ENCODE data around the gene DIP2B.

Gene DIP2B

GRCh38 chr12:50569876-50570275 lies 65.1 kb downstream of the DIP2B start:
- H3K36me3 ChIP-seq (ENCODE audit: control insufficient read depth in 4 of 4, insufficient read depth in 4 of 4, low read length in 3 of 4) = no peaks in the 10 kb centered on the region
- peaks cover 0 to 2% (median 0%) of the 10 kb centered on the region in 5 experiments for H3K9me3 ChIP-seq (ENCODE audit: control extremely low read depth in 1 of 5, control insufficient read depth in 4 of 5, insufficient read depth in 2 of 5, low read depth in 1 of 5, low read length in 4 of 5)
- no peak overlapping the region for H3K27ac ChIP-seq (ENCODE audit: insufficient read depth in 1 of 2, low read depth in 1 of 2, low read length in 2 of 2, poor library complexity in 1 of 2, severe bottlenecking in 2 of 2)
- H3K27me3 ChIP-seq (replicated peaks in 2 of 5; ENCODE audit: control insufficient read depth in 4 of 5, insufficient read depth in 5 of 5, low read length in 4 of 5) = no peaks in the 10 kb centered on the region
- H3K4me3 ChIP-seq (ENCODE audit: control insufficient read depth in 1 of 7, extremely low read depth in 1 of 7, insufficient read depth in 4 of 7, low read depth in 2 of 7, low read length in 6 of 7) = no peak overlapping the region
- WGBS (ENCODE audit: insufficient coverage) = no CpG with 5 or more reads among the region's 3 CpGs
- H3K4me1 ChIP-seq (ENCODE audit: control extremely low read depth in 1 of 4, control insufficient read depth in 4 of 4, insufficient read depth in 4 of 4, low read length in 3 of 4) = peaks cover 4 to 51% (median 23%) of the 10 kb centered on the region in 4 experiments
- ChIA-PET POLR2A (no interaction called here), CTCF (no interaction called here)
- no peak for DNase-seq

GRCh38 chr12:50571786-50572185 lies 67.0 kb downstream of the DIP2B start:
- ChIA-PET CTCF (interaction anchor here (0.8 to 1.4 kb wide), 4 partner anchors 11 to 40 kb away, joined by 3 read pairs; no protein-coding TSS in a partner anchor), POLR2A (no interaction called here)
- DNase-seq = no peak
- Histone ChIP-seq H3K4me1 (ENCODE audit: control extremely low read depth in 1 of 4, control insufficient read depth in 4 of 4, insufficient read depth in 4 of 4, low read length in 3 of 4) (peaks cover 4 to 42% (median 18%) of the 10 kb centered on the region in 4 experiments), H3K4me3 (ENCODE audit: control insufficient read depth in 1 of 7, extremely low read depth in 1 of 7, insufficient read depth in 4 of 7, low read depth in 2 of 7, low read length in 6 of 7) (no peak overlapping the region), H3K27me3 (replicated peaks in 2 of 5; ENCODE audit: control insufficient read depth in 4 of 5, insufficient read depth in 5 of 5, low read length in 4 of 5) (no peaks in the 10 kb centered on the region), H3K36me3 (ENCODE audit: control insufficient read depth in 4 of 4, insufficient read depth in 4 of 4, low read length in 3 of 4) (no peaks in the 10 kb centered on the region), H3K9me3 (ENCODE audit: control extremely low read depth in 1 of 5, control insufficient read depth in 4 of 5, insufficient read depth in 2 of 5, low read depth in 1 of 5, low read length in 4 of 5) (peaks cover 0 to 2% (median 0%) of the 10 kb centered on the region in 5 experiments), H3K27ac (ENCODE audit: insufficient read depth in 1 of 2, low read depth in 1 of 2, low read length in 2 of 2, poor library complexity in 1 of 2, severe bottlenecking in 2 of 2) (peak overlapping the region in 1 of 2 experiments; percentile 4)
- 84% methylated on average over 5 of the region's 7 CpGs for WGBS (ENCODE audit: insufficient coverage)

- Histone ChIP-seq H3K9me3 (ENCODE audit: control extremely low read depth in 1 of 5, control insufficient read depth in 4 of 5, insufficient read depth in 2 of 5, low read depth in 1 of 5, low read length in 4 of 5) (peaks cover 0 to 2% (median 0%) of the 10 kb centered on the region in 5 experiments), H3K36me3 (ENCODE audit: control insufficient read depth in 4 of 4, insufficient read depth in 4 of 4, low read length in 3 of 4) (no peaks in the 10 kb centered on the region), H3K4me3 (ENCODE audit: control insufficient read depth in 1 of 7, extremely low read depth in 1 of 7, insufficient read depth in 4 of 7, low read depth in 2 of 7, low read length in 6 of 7) (no peak overlapping the region), H3K27ac (ENCODE audit: insufficient read depth in 1 of 2, low read depth in 1 of 2, low read length in 2 of 2, poor library complexity in 1 of 2, severe bottlenecking in 2 of 2) (peak overlapping the region in 1 of 2 experiments; percentile 4), H3K27me3 (replicated peaks in 2 of 5; ENCODE audit: control insufficient read depth in 4 of 5, insufficient read depth in 5 of 5, low read length in 4 of 5) (no peaks in the 10 kb centered on the region), H3K4me1 (ENCODE audit: control extremely low read depth in 1 of 4, control insufficient read depth in 4 of 4, insufficient read depth in 4 of 4, low read length in 3 of 4) (peaks cover 4 to 42% (median 18%) of the 10 kb centered on the region in 4 experiments)
- POLR2A ChIA-PET = no interaction called here
- DNase-seq = peak; percentile 15 to 54 (median 52)
- 83% methylated on average over 1 of the region's 1 CpG for WGBS (ENCODE audit: insufficient coverage)
- CTCF ChIA-PET = interaction anchor here (0.8 to 2.3 kb wide), 6 partner anchors 12 to 40 kb away, joined by 3 to 10 read pairs (median 3); no protein-coding TSS in a partner anchor
These were observed 67.5 kb downstream of the DIP2B start for GRCh38 chr12:50572287-50572686.

GRCh38 chr12:50572760-50573159 lies 68.0 kb downstream of the DIP2B start:
- WGBS (ENCODE audit: insufficient coverage) = 92% methylated on average over 2 of the region's 3 CpGs
- CTCF ChIA-PET = interaction anchor here (1.1 to 2.3 kb wide), 3 partner anchors 12 to 21 kb away, joined by 3 to 10 read pairs (median 3); no protein-coding TSS in a partner anchor
- peak overlapping the region in 1 of 2 experiments; percentile 4 for H3K27ac ChIP-seq (ENCODE audit: insufficient read depth in 1 of 2, low read depth in 1 of 2, low read length in 2 of 2, poor library complexity in 1 of 2, severe bottlenecking in 2 of 2)
- POLR2A ChIA-PET = no interaction called here
- H3K4me3 ChIP-seq (ENCODE audit: control insufficient read depth in 1 of 7, extremely low read depth in 1 of 7, insufficient read depth in 4 of 7, low read depth in 2 of 7, low read length in 6 of 7) = no peak overlapping the region
- H3K9me3 ChIP-seq (ENCODE audit: control extremely low read depth in 1 of 5, control insufficient read depth in 4 of 5, insufficient read depth in 2 of 5, low read depth in 1 of 5, low read length in 4 of 5) = peaks cover 0 to 2% (median 0%) of the 10 kb centered on the region in 5 experiments
- peaks cover 4 to 42% (median 18%) of the 10 kb centered on the region in 4 experiments for H3K4me1 ChIP-seq (ENCODE audit: control extremely low read depth in 1 of 4, control insufficient read depth in 4 of 4, insufficient read depth in 4 of 4, low read length in 3 of 4)
- no peak for DNase-seq
- H3K36me3 ChIP-seq (ENCODE audit: control insufficient read depth in 4 of 4, insufficient read depth in 4 of 4, low read length in 3 of 4) = no peaks in the 10 kb centered on the region
- H3K27me3 ChIP-seq (replicated peaks in 2 of 5; ENCODE audit: control insufficient read depth in 4 of 5, insufficient read depth in 5 of 5, low read length in 4 of 5) = no peaks in the 10 kb centered on the region

GRCh38 chr12:50573271-50573670 lies 68.5 kb downstream of the DIP2B start:
- peaks cover 4 to 37% (median 15%) of the 10 kb centered on the region in 4 experiments for H3K4me1 ChIP-seq (ENCODE audit: control extremely low read depth in 1 of 4, control insufficient read depth in 4 of 4, insufficient read depth in 4 of 4, low read length in 3 of 4)
- H3K36me3 ChIP-seq (ENCODE audit: control insufficient read depth in 4 of 4, insufficient read depth in 4 of 4, low read length in 3 of 4) = no peaks in the 10 kb centered on the region
- CTCF ChIA-PET = interaction anchor here (1.1 to 2.3 kb wide), 2 partner anchors 15 to 22 kb away, joined by 3 to 10 read pairs; no protein-coding TSS in a partner anchor
- H3K27me3 ChIP-seq (replicated peaks in 2 of 5; ENCODE audit: control insufficient read depth in 4 of 5, insufficient read depth in 5 of 5, low read length in 4 of 5) = no peaks in the 10 kb centered on the region
- H3K9me3 ChIP-seq (ENCODE audit: control extremely low read depth in 1 of 5, control insufficient read depth in 4 of 5, insufficient read depth in 2 of 5, low read depth in 1 of 5, low read length in 4 of 5) = peaks cover 0 to 2% (median 0%) of the 10 kb centered on the region in 5 experiments
- DNase-seq = no peak
- no peak overlapping the region for H3K27ac ChIP-seq (ENCODE audit: insufficient read depth in 1 of 2, low read depth in 1 of 2, low read length in 2 of 2, poor library complexity in 1 of 2, severe bottlenecking in 2 of 2)
- 100% methylated on average over 2 of the region's 2 CpGs for WGBS (ENCODE audit: insufficient coverage)
- H3K4me3 ChIP-seq (ENCODE audit: control insufficient read depth in 1 of 7, extremely low read depth in 1 of 7, insufficient read depth in 4 of 7, low read depth in 2 of 7, low read length in 6 of 7) = no peak overlapping the region
- POLR2A ChIA-PET = no interaction called here

GRCh38 chr12:50574601-50575348 lies 70.0 kb downstream of the DIP2B start:
- DNase-seq = no peak
- no peaks in the 10 kb centered on the region for H3K36me3 ChIP-seq (ENCODE audit: control insufficient read depth in 4 of 4, insufficient read depth in 4 of 4, low read length in 3 of 4)
- no peak overlapping the region for H3K4me3 ChIP-seq (ENCODE audit: control insufficient read depth in 1 of 7, extremely low read depth in 1 of 7, insufficient read depth in 4 of 7, low read depth in 2 of 7, low read length in 6 of 7)
- WGBS (ENCODE audit: insufficient coverage) = 94% methylated on average over 5 of the region's 5 CpGs
- H3K9me3 ChIP-seq (ENCODE audit: control extremely low read depth in 1 of 5, control insufficient read depth in 4 of 5, insufficient read depth in 2 of 5, low read depth in 1 of 5, low read length in 4 of 5) = no peaks in the 10 kb centered on the region
- CTCF ChIA-PET = interaction anchor here (0.6 to 1.6 kb wide), 6 partner anchors 11 to 1689 kb away, joined by 3 to 9 read pairs (median 3); partner anchors contain the start of gene DIP2B
- H3K27ac ChIP-seq (ENCODE audit: insufficient read depth in 1 of 2, low read depth in 1 of 2, low read length in 2 of 2, poor library complexity in 1 of 2, severe bottlenecking in 2 of 2) = no peak overlapping the region
- H3K4me1 ChIP-seq (ENCODE audit: control extremely low read depth in 1 of 4, control insufficient read depth in 4 of 4, insufficient read depth in 4 of 4, low read length in 3 of 4) = peaks cover 4 to 38% (median 13%) of the 10 kb centered on the region in 4 experiments
- H3K27me3 ChIP-seq (replicated peaks in 2 of 5; ENCODE audit: control insufficient read depth in 4 of 5, insufficient read depth in 5 of 5, low read length in 4 of 5) = no peaks in the 10 kb centered on the region
- POLR2A ChIA-PET = no interaction called here

GRCh38 chr12:50579757-50580267 lies 75.0 kb downstream of the DIP2B start:
- 100% methylated on average over 1 of the region's 1 CpG for WGBS (ENCODE audit: insufficient coverage)
- H3K27ac ChIP-seq (ENCODE audit: insufficient read depth in 1 of 2, low read depth in 1 of 2, low read length in 2 of 2, poor library complexity in 1 of 2, severe bottlenecking in 2 of 2) = no peak overlapping the region
- peaks cover 0 to 14% (median 4%) of the 10 kb centered on the region in 4 experiments for H3K36me3 ChIP-seq (ENCODE audit: control insufficient read depth in 4 of 4, insufficient read depth in 4 of 4, low read length in 3 of 4)
- no peaks in the 10 kb centered on the region for H3K9me3 ChIP-seq (ENCODE audit: control extremely low read depth in 1 of 5, control insufficient read depth in 4 of 5, insufficient read depth in 2 of 5, low read depth in 1 of 5, low read length in 4 of 5)
- H3K4me1 ChIP-seq (ENCODE audit: control extremely low read depth in 1 of 4, control insufficient read depth in 4 of 4, insufficient read depth in 4 of 4, low read length in 3 of 4) = peaks cover 0 to 11% (median 3%) of the 10 kb centered on the region in 4 experiments
- POLR2A ChIA-PET = interaction anchor here (0.6 kb wide), 1 partner anchor 439 kb away, joined by 4 read pairs; no protein-coding TSS in a partner anchor
- H3K4me3 ChIP-seq (ENCODE audit: control insufficient read depth in 1 of 7, extremely low read depth in 1 of 7, insufficient read depth in 4 of 7, low read depth in 2 of 7, low read length in 6 of 7) = no peak overlapping the region
- no peak for DNase-seq
- CTCF ChIA-PET = interaction anchor here (1.0 to 1.6 kb wide), 3 partner anchors 13 to 51 kb away, joined by 3 to 6 read pairs (median 3); no protein-coding TSS in a partner anchor
- no peaks in the 10 kb centered on the region for H3K27me3 ChIP-seq (replicated peaks in 2 of 5; ENCODE audit: control insufficient read depth in 4 of 5, insufficient read depth in 5 of 5, low read length in 4 of 5)

All from common myeloid progenitor, CD34-positive (primary cell).